Activated T-cell treated with anti-CD3 and anti-CD28 coated beads, Interleukin-2, amount 50 U/mL, for 1 hour (primary cell): ENCODE results near the gene HDLBP.
"Not testable (repeated sequence)": the region's sequence is repeated elsewhere in the genome, so short reads cannot be mapped to it uniquely, and the experiment has no call there.

Experiments used
- DNase-seq: peaks from one replicate; pipeline ENCODE4 v3.0.0-alpha.2; 2020

Gene HDLBP

DNA sequence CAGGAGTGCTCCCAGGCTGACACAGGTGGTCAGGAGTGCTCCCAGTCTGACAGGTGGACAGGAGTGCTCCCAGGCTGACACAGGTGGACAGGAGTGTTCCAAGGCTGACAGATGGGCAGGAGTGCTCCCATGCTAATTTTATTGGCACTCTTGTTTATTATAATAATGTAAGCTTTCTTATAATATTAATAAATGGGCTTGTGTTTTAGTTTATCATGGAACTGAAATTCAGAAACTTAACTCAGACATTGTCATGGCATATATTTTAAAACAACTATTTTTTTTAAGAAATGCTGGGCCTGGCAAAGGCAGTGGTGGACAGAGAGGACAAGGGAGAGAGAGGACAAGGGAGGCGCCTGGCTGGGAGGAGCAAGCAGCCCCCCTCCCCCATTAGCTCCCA lies 108.3 kb downstream of the HDLBP start:
- no peak for DNase-seq

DNA sequence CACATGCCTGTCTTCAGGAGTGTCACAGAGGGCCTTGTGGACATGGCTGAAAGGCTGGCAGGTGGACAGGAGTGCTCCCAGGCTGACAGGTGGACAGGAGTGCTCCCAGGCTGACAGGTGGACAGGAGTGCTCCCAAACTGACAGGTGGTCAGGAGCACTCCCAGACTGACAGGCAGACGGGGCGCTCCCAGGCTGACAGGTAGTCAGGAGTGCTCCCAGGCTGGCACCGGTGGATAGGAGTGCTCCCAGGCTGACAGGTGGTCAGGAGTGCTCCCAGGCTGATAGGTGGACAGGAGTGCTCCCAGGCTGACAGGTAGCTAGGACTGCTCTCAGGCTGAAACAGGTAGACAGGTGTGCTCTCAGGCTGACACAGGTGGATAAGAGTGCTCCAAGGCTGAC lies 110.4 kb downstream of the HDLBP start:
- no peak for DNase-seq

DNA sequence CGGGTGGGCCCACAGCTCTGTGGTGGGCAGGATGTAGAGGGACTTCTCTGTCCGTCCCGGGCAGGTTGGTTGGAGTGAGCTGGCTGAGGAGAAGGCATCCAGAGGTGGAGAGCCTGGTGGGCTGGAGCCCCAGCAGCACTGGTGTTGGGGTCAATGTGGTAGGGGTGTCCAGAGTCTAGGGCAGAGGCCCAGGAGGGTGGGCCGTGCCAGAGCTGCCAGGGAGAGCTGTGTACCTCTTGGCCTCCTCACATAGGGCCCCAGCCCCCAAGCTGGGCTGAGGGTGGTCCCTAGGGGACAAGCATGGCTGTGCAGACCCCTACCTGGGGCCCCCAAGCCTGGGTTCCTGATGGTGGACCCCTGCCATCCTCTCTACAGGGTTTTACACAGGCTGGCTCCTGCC lies 111.0 kb downstream of the HDLBP start:
- DNase-seq, result no peak

DNA sequence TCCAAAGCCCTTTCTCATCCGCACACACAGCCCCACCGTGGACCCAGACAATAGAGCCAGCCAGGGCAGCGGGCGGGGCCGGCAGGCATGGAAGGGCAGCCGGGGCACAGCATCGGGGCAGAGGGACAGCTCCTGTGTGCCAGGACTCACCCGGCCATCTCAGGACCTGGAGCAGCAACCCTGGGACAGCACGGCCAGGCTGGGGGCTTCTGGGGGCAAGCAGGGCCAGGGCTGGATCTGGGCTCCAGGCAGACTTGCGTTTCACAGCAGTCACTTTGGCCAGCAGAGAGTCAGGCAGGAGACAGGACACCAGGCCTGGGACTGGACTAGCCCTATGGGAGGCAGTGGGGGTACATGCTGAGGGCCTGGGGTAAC lies 111.5 kb downstream of the HDLBP start:
- no peak for DNase-seq

DNA sequence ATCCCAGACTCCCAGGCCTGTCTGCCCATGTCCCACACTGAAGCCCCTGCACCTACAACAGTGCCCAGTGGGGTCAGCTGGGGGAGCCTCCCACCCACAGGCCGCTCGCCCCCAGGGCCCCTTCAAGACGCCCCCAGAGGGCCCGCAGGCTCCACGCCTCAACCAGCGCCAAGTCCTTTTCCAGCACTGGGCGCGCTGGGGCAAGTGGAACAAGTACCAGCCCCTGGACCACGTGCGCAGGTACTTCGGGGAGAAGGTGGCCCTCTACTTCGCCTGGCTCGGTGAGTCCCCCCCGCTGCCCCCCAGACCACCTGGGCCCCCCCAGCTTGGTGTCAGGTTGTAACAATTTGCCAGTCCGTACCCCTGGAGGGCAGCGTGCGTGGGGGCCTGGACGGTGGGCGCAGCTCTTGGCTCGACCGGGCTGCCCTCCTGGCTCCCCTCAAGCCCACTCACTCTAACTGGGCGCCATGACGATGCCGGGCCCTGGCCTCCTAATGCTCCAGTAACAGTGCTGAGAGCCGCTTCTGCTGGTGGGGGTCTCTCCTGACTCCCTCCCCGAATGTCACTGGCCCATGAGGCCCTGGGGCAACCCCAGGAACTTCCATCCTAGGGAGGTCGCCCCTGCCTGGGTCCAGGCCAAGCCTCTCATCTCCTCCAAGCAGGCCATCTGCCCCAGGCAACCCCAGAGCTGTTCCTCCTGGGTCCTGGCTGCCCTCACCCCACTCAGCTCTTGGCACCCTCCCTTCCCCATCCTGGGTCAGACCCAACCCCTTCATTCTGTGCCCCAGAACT lies 112.1 kb downstream of the HDLBP start:
- DNase-seq, result no peak

DNA sequence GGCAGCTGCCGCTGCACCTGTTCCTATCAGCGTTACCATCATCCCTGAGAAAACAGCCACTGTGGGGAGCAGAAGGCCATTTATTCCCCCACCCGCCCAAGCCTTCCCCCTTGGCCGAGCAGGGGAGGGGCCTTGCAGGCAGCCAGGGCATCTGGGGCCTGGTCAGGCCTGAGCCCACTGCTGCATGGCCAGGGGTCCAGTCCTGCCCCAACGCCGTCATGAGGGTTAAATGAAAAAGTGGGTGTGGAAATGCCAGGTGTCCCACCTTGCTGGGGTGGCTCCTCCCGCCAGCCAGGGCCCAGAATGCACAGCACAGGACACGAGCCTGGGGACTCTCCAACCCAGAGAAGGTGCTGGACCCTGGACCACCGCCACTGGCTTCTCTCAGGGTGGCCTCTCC lies 112.8 kb downstream of the HDLBP start:
- DNase-seq, result no peak

DNA sequence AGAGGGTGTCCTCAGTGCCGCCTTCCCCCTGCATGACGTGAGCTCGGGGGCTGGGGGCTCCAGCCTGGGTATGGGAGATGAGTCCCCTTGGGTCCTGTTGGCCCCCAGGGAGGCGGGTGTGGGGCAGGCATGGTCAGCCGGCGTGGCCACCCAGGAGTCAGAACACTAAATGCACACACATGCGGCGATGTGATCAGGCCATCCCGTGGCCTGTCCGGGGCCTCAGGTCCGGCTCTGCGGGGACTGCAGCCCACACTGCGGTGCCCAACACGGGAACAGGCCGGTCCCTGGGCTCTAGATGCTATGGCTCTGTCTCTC lies 113.2 kb downstream of the HDLBP start:
- DNase-seq, result no peak

DNA sequence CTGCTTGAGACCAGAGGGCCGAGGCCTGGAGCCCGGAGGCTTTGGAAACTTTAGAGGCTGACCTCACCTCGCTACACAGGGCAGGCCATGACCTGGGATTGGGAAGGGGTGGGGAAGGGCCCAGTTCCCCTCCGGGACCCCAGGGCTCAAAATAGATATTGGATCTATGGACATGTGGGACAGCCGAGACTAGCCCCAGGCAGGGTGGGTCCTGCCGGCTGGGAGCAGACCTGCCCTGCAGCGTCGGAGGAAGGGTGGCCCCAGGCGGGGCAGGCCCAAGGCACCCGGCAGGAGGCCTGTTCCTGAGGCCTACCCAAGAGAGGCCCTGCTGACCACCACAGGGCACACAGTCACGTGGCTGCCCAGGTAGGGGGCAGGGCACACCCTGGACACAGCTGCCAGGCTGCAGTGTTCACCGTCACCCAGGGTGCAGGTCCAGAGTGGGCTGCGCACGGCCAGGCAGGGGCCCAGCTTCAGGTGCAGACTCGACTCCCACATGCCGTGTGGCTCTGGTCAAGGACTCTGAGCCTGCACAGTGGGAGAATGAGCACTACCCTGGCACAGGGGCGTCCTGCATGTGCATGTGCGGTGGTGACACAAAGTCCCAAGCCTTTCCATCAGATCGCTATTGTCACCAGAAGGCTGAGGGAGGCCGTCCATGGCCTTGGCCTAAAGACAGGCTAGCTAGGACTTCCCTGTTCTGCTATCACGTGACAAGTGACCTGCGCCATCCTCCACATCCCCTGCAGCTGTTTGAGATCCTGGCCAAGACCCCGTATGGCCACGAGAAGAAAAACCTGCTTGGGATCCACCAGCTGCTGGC lies 113.8 kb downstream of the HDLBP start:
- DNase-seq, result no peak

DNA sequence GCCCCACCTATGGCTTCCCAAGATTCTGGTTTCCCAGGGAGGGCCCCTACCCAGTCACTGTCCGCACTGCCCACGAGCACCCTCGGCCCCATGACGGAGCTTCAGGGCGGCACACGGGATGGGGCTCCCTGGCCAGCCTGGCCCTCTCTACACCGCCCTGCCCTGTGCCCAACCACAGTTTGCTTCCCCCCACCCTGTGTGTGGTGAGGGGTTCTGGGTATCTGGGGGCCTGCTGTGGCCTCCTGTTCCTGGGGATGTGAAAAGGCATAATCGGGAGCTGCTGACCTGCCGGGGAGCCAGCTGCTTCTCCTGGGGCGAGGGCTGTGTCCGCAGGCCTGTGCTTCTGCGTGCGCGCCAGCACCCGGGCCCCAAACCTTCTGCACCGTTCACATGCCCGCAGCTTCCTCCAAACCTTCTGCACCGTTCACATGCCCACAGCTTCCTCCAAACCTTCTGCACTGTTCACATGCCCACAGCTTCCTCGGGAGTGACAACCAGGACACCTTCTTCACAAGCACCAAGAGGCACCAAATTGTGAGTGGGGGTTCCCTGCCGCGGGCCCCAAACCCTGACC lies 114.6 kb downstream of the HDLBP start:
- no peak for DNase-seq

DNA sequence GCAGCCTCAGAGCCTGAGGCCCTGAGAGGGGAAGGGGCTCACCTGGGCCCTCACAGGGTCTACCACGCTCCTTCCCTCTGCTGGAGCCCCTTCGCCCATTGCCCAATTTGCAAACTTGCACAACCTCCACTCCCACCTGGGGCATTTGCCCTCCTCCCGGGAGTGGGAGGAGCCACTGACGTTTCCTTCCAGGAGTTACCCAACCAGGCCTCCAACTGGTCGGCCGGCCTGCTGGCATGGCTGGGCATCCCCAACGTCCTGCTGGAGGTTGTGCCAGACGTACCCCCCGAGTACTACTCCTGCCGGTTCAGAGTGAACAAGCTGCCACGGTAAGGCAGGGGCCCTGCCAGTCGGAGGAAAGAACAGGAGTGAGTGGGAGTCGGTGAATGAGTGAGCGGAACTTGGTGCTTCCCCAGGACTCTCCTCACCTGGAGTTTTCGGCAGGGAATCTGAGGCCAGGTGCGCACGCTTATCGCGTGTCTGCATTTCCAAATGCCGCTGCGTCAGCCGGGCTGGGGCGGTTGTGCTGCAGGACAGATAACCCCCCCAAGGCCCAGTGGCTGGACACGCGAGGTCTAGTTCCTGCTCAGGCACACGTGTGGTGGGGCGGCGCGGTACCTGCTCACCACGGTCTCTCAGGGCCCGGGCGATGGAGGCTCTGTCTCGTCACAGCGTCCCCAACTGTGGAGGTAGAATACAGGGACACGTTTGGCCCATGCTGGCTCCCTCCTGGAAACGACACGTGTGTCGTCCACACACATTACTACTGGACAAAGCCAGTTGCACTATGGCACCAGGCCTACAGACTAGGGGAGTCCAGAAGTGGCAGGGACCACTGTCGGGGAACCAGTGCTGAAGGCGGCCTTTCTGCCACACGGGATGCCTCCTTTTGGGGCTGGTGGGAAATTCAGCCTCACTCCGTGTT lies 115.3 kb downstream of the HDLBP start:
- DNase-seq, result no peak

DNA sequence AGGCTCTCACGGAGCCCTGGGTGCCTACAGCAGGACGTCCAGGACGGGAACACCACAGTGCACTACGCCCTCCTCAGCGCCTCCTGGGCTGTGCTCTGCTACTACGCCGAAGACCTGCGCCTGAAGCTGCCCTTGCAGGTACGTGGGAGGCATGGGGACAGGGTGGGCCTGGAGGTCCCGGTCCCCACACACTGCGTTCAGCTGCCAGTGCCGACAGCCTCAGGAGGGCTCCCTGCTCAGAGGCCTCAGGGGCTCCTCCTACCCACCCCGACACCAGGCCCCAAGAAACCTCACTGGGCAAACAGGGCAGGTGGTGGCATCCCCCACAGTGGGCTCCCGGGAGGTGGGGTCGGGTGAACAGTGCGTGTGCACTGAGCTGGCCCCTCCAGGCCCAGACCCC lies 116.2 kb downstream of the HDLBP start:
- DNase-seq, result no peak

DNA sequence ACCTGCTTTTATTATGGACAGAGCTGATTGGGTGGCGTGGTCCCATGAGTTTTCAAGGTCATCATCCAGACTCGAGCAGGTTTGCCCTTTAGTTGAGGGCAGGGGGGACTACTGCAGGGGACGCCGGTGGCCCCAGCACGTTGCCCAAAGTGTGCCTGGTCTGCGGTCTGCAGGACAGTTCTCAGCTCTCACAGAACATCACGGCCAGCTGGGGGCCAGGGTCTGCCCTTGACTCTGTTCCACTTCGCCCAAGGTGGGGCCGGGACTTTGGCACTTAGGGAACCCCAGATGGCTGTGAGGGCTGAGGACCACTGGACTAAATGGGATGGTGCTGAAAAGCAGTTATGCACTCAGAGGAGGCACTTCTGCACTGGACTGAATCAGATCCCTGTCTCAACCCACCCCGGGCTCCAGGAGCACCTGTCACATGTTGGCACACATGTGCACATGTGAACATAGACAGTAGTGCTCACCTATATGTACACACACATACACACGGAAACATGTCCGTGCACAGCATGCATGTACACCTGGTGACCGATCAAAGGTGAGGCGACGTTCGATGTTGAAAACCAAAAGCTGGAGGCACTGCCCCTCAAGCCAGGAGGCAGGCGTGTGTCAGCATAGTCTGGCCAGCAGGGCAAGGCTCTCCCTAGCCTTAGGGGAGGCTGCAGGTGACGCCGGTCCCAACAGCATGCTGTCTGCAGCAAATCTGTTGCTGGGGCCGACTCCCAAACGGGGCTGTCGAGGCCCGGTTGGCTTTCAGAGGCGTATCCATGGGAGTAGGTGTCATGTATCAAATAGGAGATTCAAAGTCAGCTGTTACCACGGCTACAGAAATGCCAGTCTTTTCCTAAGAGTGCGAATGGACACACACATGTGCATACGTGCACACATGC lies 116.8 kb downstream of the HDLBP start:
- no peak for DNase-seq

DNA sequence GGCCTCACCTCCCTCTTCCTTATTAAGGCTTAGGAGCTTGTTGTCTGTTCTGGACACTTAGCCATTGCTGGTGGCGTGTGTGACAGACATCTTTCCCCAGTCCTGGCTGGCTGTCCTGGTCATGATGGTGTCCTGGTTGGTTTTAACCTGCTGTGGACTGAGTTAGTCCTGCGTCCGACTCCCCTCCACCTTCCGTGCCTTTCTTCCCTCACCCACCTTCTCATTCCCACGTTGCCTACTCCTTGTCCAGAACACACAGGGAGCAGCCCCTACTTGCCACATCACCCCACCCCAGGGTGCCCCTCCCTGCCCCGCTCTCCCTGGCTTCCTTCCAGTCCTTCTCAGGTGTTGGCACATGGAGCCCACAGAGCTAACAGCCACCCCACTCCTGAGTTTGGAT lies 117.5 kb downstream of the HDLBP start:
- no peak for DNase-seq

DNA sequence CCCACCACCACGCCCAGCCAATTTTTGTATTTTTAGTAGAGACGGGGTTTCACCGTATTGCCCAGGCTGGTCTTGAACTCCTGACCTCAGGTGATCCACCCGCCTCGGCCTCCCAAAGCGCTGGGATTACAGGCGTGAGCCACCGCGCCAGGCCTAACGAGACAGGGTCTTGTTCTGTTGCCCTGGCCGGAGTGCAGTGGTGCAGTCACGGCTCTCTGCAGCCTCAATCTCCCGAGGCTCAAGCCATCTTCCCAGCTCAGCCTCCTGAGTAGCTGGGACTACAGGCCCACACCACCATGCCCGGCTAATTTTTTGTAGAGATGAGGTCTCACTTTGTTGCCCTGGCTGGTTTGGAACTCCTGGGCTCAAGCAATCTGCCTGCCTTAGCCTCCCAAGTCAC lies 118.2 kb downstream of the HDLBP start:
- not testable (repeated sequence) for DNase-seq

DNA sequence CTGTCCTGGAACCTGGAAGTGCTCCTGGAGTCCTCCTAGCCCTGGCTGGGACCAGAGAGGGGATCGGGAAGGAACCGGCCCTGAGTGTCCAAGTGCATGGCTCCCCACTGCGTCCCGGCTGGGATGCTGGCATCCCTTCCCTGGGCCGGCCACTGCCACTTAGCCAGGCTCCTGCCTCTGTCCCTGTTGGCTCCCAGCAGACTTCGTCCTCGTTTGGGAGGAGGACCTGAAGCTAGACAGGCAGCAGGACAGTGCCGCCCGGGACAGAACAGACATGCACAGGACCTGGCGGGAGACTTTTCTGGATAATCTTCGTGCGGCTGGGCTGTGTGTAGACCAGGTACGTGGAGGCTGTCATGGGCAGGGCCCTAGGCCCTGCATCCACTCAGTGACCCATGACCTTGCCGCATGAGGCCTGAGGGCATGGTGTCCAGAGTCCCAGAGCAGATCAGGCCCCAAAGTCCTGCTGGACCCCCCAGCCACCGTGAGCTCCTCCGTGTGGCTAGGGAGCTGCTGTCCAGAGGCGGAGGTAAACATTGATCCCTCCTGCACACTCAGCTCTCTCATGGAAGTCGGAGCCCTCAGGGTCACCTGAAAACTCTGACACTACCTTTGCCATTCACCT lies 119.9 kb downstream of the HDLBP start:
- DNase-seq, result no peak

DNA sequence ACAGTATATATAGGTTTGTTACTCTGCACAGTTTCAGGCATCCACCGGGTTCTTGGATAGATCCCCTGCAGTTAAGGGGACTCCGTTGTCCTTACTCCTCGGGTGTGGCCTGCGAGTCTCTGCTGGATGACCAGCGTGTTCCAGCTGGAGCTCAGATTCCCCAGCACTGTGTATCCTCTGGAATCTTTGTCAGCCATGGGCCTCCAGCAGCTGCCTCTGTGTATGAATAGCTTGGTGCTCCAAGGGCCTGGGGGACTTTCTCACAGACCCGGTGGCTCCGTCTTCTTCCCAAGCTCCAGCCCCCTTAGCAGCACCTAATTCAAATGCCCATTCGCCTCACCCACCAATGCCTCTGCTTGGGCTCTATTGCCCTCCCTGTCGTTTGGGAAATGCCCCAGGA lies 120.7 kb downstream of the HDLBP start:
- DNase-seq, result no peak

DNA sequence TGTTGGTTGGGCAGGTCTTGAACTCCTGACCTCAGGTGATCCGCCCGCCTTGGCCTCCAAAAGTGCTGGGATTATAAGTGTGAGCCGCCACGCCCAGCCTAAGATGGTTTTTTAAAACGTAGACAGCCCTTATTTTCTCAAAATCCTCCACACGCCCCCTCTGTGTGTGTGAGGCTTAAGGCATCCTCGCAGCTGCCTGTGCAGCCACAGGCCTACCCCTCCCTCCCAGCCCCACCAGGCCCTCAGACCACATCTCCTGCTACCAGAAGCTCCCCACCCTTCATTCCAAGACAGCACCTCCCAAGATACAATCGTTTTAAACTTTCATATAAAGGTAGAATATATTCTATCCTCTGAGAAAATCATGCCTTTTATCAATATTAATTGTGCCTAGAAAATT lies 122.2 kb downstream of the HDLBP start:
- DNase-seq, result no peak

DNA sequence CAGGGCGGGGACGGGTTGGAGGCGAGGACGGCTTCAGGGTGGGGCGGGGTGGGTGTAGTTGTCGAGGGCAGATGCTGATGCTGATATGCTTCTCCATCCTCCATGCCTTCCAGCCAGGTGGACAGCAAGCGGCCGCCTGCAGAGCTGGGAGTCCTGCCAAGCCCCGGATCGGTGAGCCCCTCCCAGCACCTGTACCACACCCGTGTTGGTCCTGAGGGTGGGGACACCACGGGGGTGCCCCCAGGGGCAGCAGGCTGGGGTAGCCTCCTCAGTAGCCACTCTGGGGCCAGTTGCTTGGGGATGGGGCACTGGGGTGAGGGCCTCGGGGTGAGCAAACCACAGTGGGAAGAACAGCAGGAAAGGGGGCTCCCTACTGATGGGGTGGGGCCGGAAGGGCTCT lies 124.4 kb downstream of the HDLBP start:
- no peak for DNase-seq

DNA sequence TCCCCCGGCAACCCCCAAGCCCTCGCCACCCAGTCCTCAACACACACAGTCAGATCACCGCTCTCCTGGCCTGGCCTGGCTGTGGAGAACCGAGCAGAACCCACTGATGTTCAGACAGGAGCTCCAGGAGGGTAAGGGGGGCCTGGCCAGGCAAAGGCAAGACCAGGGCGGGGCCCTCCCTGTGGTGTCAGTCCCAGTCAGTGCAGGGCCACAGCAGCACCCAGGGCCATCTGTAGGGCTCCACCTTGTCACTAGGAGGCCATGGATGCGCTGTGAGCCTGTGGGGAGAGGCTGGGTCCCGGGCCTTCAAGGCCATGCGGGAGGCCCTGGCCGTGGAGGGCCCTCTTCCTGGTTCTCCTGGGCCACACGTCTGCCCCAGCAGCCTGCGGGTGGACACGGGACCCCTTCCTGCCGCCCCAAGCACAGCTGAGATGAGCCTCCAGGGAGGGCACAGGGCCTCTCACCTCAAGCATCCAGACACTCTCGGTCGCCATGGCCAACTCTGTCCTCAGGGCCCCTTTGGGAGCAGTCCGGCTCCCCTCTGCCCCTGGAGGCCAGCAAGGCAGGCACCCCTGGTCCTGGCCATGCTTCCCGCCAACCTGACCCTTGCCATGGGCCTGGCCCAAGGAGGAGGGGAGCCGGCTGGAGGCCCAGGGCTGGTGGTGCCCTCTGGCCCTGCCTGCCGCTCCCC lies 125.0 kb downstream of the HDLBP start:
- DNase-seq, result no peak

DNA sequence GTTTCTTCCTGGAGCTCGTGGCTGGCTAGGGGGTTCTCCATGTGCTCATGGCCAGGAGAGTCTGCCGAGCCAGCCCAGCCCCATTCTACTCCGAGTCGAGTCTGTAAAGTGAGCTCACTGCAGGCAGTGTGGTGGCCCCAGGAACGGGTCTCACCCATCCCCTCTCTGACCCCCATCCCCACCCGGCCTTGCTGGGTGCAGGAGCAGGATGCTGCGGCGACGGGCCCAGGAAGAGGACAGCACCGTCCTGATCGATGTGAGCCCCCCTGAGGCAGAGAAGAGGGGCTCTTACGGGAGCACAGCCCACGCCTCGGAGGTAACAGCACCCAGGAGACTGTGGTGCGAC lies 125.6 kb downstream of the HDLBP start:
- DNase-seq, result no peak
